GM12801 (cell line): ENCODE data around the gene POLE.

Experiments
- TF ChIP-seq, protein P1 (sequence below): IDR thresholded peaks from one replicate; pipeline ENCODE4 v1.5.1; 2011; ENCODE audit warnings: control low read depth; ENCODE audit not compliant: insufficient read length; ENCODE audit errors: extremely low read depth

POLE gene

DNA sequence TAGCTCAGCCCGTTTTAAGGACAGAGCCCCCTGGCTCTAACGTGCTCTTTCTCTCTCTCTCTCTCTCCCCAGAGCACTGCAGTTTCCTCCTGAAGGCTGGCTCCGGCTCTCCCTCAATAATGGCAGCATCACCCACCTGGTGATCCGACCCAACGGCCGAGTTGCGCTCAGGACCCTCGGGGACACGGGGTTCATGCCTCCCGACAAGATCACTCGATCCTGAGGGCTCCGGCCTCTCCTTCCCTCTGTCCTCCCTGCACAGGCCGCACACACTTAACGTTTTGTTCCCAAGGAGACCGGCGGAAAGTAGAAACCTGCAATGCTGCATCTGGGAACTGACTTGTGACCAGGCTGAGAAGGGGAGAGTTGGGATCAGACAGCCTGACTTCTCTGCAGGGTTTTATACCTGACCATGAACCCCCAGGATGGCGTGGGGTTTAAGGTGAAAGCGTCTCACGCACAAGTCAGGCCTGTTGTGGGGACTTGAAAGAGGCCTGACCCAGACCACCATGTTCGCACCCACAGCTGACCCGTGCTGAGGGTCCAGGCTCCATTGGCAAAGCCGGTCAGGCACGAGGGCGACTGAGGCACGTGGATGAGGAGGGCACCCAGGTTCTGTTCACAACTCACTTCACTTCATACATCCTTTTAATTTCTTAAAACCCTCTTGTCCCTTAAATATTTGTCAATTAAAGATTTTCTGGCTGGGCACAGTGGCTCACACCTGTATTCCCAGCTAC is 33.6 kb upstream of the POLE start:
- TF ChIP-seq, protein P1, sequence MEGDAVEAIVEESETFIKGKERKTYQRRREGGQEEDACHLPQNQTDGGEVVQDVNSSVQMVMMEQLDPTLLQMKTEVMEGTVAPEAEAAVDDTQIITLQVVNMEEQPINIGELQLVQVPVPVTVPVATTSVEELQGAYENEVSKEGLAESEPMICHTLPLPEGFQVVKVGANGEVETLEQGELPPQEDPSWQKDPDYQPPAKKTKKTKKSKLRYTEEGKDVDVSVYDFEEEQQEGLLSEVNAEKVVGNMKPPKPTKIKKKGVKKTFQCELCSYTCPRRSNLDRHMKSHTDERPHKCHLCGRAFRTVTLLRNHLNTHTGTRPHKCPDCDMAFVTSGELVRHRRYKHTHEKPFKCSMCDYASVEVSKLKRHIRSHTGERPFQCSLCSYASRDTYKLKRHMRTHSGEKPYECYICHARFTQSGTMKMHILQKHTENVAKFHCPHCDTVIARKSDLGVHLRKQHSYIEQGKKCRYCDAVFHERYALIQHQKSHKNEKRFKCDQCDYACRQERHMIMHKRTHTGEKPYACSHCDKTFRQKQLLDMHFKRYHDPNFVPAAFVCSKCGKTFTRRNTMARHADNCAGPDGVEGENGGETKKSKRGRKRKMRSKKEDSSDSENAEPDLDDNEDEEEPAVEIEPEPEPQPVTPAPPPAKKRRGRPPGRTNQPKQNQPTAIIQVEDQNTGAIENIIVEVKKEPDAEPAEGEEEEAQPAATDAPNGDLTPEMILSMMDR: no peak

DNA sequence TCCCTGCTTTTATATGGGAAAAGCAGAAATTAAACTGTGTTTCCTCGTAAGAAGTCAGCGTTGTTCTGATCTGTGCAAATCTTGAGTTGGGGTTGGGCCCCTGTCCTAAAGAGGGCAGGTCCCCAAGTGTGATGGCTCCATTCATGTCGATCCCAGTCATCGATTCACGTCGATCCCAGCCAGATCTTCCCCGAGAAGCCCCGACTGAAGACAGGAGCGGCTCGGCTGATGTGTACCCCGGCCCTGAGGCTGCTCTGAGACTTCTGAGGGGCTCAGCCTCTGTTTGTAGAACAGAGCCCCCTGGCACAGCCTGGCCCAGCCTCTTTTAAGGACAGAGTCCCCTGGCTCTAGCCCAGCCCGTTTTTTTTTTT is 32.8 kb upstream of the POLE start:
- TF ChIP-seq, protein P1: no peak

DNA sequence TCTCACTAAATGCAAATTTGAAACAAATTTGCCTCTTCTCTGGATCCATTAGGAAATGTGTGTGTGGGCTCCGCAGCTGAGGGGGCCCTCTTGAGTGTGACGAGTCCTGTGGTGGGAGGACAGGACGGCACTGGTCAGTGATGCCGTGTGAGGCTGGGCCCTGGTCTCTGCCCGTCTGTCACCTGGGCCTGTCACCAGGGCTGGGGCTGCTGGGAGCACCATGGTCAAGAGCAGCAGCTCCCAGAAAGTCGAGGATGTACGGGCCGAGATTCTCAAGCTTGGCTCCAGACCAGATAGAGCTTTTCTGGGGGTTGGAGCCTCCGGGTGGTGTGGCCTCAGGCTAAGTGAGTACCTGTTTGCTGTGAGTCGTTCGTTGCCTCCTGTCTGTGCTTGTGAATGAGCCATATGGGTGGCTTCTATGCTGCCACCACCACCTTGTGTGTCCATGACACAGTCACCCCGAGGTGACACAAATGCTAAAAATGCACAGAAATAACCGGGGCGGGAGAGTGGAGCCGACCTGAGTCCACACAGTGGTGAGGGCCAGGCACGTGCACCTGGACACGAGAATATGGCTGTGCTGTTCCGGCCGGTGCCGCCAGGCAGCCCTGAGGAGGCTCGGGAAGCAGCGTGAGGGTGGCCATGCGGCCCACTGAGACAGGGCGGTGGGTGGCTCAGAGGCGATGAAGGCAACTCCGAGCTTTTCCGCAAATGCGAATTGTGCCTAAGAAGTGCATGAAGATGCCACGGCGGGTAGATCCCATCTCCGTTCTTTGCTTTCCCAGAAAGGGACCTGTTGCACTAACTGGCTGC is 32.2 kb upstream of the POLE start:
- TF ChIP-seq, protein P1: no peak

DNA sequence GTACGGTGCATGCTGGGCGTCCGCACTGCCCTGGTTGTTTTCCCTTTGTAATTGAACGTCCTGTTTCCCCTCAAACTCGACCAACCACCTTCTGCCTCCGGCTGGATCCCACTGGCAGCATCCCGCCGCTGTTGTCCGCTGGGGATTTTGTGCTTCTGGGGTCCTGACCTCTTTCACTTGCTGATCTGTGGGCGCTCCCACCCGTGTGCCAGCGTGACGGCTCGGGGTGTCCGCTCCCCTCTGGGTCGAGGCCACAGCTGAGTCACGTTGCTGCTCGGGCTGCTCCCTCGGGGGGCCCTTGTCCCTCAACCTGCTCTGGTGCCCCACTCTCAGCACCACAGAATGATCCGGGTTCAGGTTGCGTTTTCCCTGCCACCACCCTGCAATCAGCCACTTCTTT is 31.5 kb upstream of the POLE start:
- TF ChIP-seq, protein P1: no peak

DNA sequence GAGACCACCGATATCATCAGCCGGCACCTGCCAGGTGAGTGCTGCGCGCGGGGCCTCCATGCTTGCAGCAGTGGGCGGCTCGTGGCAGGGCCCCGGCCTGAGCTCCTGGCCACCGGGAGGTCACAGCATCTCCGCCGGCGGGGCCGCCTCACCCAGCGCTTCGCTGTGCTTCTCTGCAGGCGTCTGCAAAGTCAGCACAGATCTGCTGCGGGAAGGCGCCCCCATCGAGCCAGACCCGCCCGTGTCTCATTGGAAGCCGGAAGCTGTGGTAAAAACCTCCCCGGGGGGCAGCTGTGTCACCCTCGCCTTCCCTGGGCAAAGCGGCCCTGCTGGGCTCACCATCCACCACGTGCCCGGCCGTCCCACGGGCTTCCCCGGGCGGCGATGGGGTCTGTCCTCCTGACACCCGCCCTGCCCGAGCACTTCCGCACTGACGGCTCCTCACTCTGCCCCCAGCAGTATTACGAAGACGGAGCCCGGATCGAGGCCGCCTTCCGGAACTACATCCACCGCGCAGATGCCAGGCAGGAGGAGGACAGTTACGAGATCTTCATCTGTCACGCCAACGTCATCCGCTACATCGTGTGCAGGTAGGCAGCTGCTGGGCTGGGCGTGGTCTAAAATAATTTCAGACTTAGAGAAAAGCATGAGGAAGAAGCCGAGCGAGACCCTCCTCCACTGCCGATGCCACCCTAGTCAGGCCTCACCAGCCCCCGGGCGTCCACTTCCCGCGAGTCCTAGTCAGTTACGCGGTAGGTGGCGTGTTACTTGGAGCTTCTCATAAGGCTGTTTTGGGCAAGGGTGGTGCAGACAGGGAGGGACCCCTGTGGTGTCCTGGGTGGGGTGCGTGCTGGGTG is 30.6 kb upstream of the POLE start:
- TF ChIP-seq, protein P1: no peak

DNA sequence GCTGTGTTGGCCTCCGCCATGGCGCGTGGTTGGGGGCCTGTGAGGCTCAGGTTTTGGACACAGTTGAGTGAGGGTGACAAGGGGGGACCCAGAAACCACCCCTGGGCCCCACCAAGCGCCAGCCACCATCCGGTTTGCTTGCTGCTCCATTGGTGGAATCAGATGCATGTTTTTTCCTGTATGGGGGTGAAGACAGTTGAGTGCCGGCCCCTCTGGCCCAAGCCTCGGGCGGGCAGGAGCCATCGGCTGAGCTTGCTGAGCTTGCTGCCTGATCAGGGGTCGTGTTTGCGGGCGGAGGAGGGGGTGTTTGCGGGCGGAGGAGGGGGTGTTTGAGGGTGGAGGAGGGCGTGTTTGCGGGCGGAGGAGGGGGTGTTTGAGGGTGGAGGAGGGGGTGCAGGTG is 29.9 kb upstream of the POLE start:
- TF ChIP-seq, protein P1: no peak

DNA sequence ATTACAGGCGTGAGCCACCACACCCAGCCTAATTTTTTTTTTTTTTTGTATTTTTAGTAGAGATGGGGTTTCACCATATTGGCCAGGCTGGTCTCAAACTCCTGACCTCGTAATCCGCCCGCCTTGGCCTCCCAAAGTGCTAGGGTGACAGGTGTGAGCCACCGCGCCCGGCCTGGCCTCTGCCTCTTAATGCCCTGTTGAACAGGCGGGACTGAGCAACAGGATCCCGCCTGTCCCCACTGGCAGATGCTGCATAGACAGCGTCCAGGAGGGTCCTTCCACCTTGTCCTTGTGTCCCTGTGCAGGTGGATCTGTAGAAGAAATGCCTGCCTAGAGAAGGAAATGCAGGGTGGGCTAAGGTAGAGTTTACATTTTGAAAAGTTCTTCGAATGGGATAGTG is 29.2 kb upstream of the POLE start:
- TF ChIP-seq, protein P1: no peak
